ENCODE data around the gene FNDC3B. TPM values are rescaled to one million over a fixed set of nuclear protein-coding genes. Genes with fewer than 3 reads are reported as not detected.

Gene FNDC3B
- total and polyA plus RNA-seq, 7 donors: 16.2 to 93.9 (median 50.3) TPM

GRCh38 chr3:172048599-172048998 lies 9.2 kb downstream of the FNDC3B start:
- Histone ChIP-seq H3K4me1 (peaks cover 0 to 43% (median 26%) of the 10 kb centered on the region in 4 donors), H3K9me3 (no peaks in the 10 kb centered on the region), H3K4me3 (no peak overlapping the region), H3K36me3 (peaks cover 0 to 14% (median 3%) of the 10 kb centered on the region in 4 donors), H3K27me3 (no peaks in the 10 kb centered on the region), H3K27ac (no peak overlapping the region)
- intact Hi-C loops (cut with DNase I): no loop called here
- TF ChIP-seq POLR2AphosphoS5 (IDR thresholded peaks at IDR 0.05): no peak
- TF ChIP-seq CTCF (IDR thresholded peaks at IDR 0.05): no peak
- no peak for TF ChIP-seq POLR2A (IDR thresholded peaks at IDR 0.05)
- no peak for TF ChIP-seq EP300 (IDR thresholded peaks at IDR 0.05)
- 82 to 92% methylated on average over 2 of the region's 2 CpGs for WGBS, 2 donors
- DNase-seq: no peak

- intact Hi-C loops (cut with DNase I): no loop called here
- H3K9me3 ChIP-seq: no peaks in the 10 kb centered on the region
- TF ChIP-seq POLR2AphosphoS5 (IDR thresholded peaks at IDR 0.05) (no peak), CTCF (IDR thresholded peaks at IDR 0.05) (no peak), POLR2A (IDR thresholded peaks at IDR 0.05) (no peak), EP300 (IDR thresholded peaks at IDR 0.05) (no peak)
- H3K27me3 ChIP-seq: no peaks in the 10 kb centered on the region
- WGBS, 2 donors: 93 to 94% methylated on average over 3 of the region's 3 CpGs
- peaks cover 0 to 44% (median 22%) of the 10 kb centered on the region in 4 donors for H3K4me1 ChIP-seq
- H3K36me3 ChIP-seq: peaks cover 0 to 14% (median 3%) of the 10 kb centered on the region in 4 donors
- H3K27ac ChIP-seq: no peak overlapping the region
- DNase-seq: no peak
- H3K4me3 ChIP-seq: no peak overlapping the region
Observed at GRCh38 chr3:172051310-172051956, 12.1 kb downstream of the FNDC3B start.

- no peaks in the 10 kb centered on the region for H3K27me3 ChIP-seq
- H3K9me3 ChIP-seq: no peaks in the 10 kb centered on the region
- TF ChIP-seq POLR2AphosphoS5 (IDR thresholded peaks at IDR 0.05) (no peak), POLR2A (IDR thresholded peaks at IDR 0.05) (no peak), EP300 (IDR thresholded peaks at IDR 0.05) (no peak), CTCF (IDR thresholded peaks at IDR 0.05) (no peak)
- no peak overlapping the region for H3K4me3 ChIP-seq
- intact Hi-C loops (cut with DNase I): no loop called here
- 99% methylated on average over 5 of the region's 5 CpGs for WGBS, 2 donors
- H3K4me1 ChIP-seq: peaks cover 0 to 44% (median 23%) of the 10 kb centered on the region in 4 donors
- H3K27ac ChIP-seq: no peak overlapping the region
- no peak for DNase-seq
- H3K36me3 ChIP-seq: peaks cover 0 to 14% (median 3%) of the 10 kb centered on the region in 4 donors
Observed at GRCh38 chr3:172051957-172052354, 12.6 kb downstream of the FNDC3B start.

- Histone ChIP-seq H3K4me1 (peaks cover 0 to 44% (median 26%) of the 10 kb centered on the region in 4 donors), H3K9me3 (no peaks in the 10 kb centered on the region), H3K36me3 (peaks cover 0 to 14% (median 3%) of the 10 kb centered on the region in 4 donors), H3K27me3 (no peaks in the 10 kb centered on the region), H3K4me3 (no peak overlapping the region), H3K27ac (no peak overlapping the region)
- intact Hi-C loops (cut with DNase I): no loop called here
- TF ChIP-seq POLR2AphosphoS5 (IDR thresholded peaks at IDR 0.05): no peak
- TF ChIP-seq CTCF (IDR thresholded peaks at IDR 0.05): no peak
- TF ChIP-seq POLR2A (IDR thresholded peaks at IDR 0.05): no peak
- no peak for TF ChIP-seq EP300 (IDR thresholded peaks at IDR 0.05)
- no peak for DNase-seq
- WGBS, 2 donors: 64 to 86% methylated on average over 2 of the region's 2 CpGs
Observed at GRCh38 chr3:172052405-172052804, 13.0 kb downstream of the FNDC3B start.
